Activated CD4-positive, alpha-beta T cell treated with anti-CD3 and anti-CD28 coated beads, Interleukin-2, amount 10 ng/mL, durations not matched to agents 24 days and 14 days (primary cell): ENCODE measurements around the gene GNAS. TPM values are rescaled to one million over a fixed set of nuclear protein-coding genes. Genes with fewer than 3 reads are reported as not detected.
"Not testable (repeated sequence)": the region's sequence is repeated elsewhere in the genome, so short reads cannot be mapped to it uniquely, and the experiment has no call there.

Experiments
- DNase-seq: peaks from one replicate; pipeline ENCODE4 v3.0.0; 2022
- H3K27ac Mint-ChIP-seq: one replicate; pipeline ENCODE4 v1.8.0; 2022; ENCODE audit warnings: mild to moderate bottlenecking, mixed read lengths
- H3K27me3 Mint-ChIP-seq: one replicate; pipeline ENCODE4 v1.8.0; 2022; ENCODE audit warnings: mixed read lengths
- H3K36me3 Mint-ChIP-seq: one replicate; pipeline ENCODE4 v1.8.0; 2022; ENCODE audit warnings: low read depth, mild to moderate bottlenecking, mixed read lengths
- H3K4me1 Mint-ChIP-seq: one replicate; pipeline ENCODE4 v1.8.0; 2021; ENCODE audit warnings: mixed read lengths
- H3K4me3 Mint-ChIP-seq: one replicate; pipeline ENCODE4 v1.8.0; 2022; ENCODE audit warnings: mild to moderate bottlenecking, moderate library complexity, mixed read lengths
- H3K9me3 Mint-ChIP-seq: one replicate; pipeline ENCODE4 v1.8.0; 2021; ENCODE audit warnings: mixed read lengths
- intact Hi-C: fragments of 100-400 bp; cut with micrococcal nuclease; formaldehyde crosslinking; loops from one replicate; pipeline ENCODE4 v1.15.1; 2023
- total RNA-seq: library from RNA; stranded (reverse); gene quantifications from 2 replicates; pipeline ENCODE4 v1.2.3, GENCODE V29; 2022

GNAS gene
- total RNA-seq, 1 donor from 2014 or later: 523 TPM

DNA sequence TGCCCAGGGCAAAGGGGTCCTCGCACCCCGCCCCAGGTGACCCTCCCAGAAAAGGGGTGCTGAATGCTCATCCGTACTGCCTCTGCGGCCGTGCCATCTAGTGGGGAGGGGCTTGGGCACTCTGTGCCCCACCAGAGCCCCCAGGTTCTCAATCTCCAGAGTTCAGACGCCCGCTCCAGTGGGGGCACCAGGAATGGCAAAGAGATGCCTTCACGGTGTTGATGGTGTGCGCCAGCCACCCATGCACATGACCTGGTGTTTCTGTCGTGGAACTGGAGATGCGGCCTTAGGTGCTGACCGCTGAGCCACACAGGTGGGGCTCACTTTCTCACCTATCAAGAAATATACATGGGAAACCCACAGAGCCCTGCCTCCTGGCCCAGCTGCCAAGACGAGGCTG is 32.6 kb upstream of the GNAS start:
- Mint-ChIP-seq H3K36me3 (peaks cover 8% of the 10 kb centered on the region), H3K4me3 (no peak overlapping the region), H3K9me3 (no peaks in the 10 kb centered on the region), H3K27me3 (peaks cover 40% of the 10 kb centered on the region), H3K27ac (no peak overlapping the region), H3K4me1 (peaks cover 15% of the 10 kb centered on the region)
- DNase-seq: no peak
- intact Hi-C loops: loop anchor here (2.0 kb wide), 1 partner anchor 31 kb away; the partner anchor contains the start of gene GNAS-AS1

GRCh38 chr20:58820515-58820914 is 32.0 kb upstream of the GNAS start:
- intact Hi-C loops, H3K36me3 Mint-ChIP-seq, H3K9me3 Mint-ChIP-seq, H3K4me3 Mint-ChIP-seq, DNase-seq, H3K27ac Mint-ChIP-seq: not testable (repeated sequence)
- Mint-ChIP-seq H3K27me3 (peaks cover 35% of the 10 kb centered on the region), H3K4me1 (peaks cover 15% of the 10 kb centered on the region)

DNA sequence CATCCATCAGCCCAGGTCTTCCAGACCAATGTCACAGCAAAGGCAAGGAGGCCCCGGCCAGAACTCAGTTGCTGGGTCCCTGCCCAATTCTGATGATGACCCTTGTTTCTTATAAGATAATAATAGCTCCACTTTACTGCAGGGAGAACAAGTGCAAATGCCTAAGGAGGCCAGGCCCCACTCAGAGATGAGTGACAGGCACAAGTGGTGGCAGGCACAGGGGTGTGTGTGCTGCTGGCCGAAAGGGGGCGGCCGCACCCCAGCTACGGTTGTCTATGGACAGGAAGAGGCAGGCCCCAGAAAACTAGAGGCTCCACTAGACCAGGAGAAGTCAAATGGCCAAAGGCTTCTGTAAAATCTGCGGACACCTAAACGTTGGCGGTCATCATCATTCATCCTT is 30.4 kb upstream of the GNAS start:
- DNase-seq: no peak
- H3K27me3 Mint-ChIP-seq: peaks cover 29% of the 10 kb centered on the region

DNA sequence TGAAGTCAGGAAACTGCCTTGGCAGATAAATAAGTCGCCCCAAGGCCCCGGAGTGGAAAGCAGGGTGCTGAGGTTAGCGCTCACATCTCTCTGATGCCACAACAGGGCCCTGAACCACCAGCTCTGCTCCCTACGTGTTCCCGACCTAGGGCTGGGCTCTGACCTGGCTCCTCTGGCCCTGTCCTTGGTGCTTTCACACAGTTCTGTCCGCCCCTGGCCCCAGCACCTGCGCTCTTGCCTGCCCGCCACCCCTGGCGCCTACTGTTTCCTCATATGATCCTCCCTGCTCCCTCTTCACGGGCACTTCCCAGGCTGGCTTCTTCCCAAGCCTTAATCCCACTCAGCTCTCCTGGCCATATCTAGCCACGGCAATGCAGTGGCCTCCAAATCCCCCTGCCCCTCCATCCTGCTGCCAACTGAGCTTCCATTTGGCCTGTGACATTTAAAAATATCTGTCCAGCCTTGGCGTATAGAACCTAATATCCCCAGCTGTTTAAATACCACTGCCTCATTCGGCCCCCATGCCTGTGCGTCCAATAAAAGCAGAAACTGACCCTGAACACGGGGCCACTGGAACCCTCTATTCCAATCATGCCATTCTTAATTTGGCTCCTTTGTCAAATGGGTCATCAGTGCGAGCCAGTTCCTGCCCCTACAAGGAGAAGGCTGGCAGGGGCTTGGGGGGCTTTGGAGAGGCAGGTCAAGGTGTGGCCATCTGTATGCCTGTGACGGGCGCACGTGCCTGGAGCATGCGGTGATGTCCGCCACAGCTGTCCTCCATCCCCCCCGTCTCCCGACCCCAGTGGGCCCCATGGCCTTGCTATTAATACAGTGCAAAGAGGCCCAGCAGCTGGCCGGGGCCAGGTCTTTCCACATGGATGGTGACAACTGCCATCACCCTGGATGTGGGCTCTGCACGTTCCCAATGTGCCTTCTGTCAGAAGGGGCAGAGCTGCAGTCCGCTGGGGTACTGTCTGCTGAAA is 29.5 kb upstream of the GNAS start:
- Mint-ChIP-seq H3K27me3 (peaks cover 28% of the 10 kb centered on the region), H3K9me3 (no peaks in the 10 kb centered on the region), H3K4me3 (no peak overlapping the region), H3K27ac (no peak overlapping the region), H3K4me1 (peaks cover 15% of the 10 kb centered on the region), H3K36me3 (peaks cover 11% of the 10 kb centered on the region)
- no peak for DNase-seq
- intact Hi-C loops: no loop called here

More for the DNA sequence above, 30.4 kb upstream of the GNAS start:
- Mint-ChIP-seq H3K9me3 (no peaks in the 10 kb centered on the region), H3K27ac (no peak overlapping the region), H3K36me3 (peaks cover 8% of the 10 kb centered on the region), H3K4me3 (no peak overlapping the region), H3K4me1 (peaks cover 15% of the 10 kb centered on the region)
- intact Hi-C loops: no loop called here

GRCh38 chr20:58824843-58825242 is 27.7 kb upstream of the GNAS start:
- DNase-seq: no peak
- H3K4me1 Mint-ChIP-seq: no peaks in the 10 kb centered on the region
- H3K9me3 Mint-ChIP-seq: peaks cover 4% of the 10 kb centered on the region
- peaks cover 28% of the 10 kb centered on the region for H3K27me3 Mint-ChIP-seq
- H3K36me3 Mint-ChIP-seq: peaks cover 6% of the 10 kb centered on the region
- no peak overlapping the region for H3K27ac Mint-ChIP-seq
- intact Hi-C loops: no loop called here
- H3K4me3 Mint-ChIP-seq: no peak overlapping the region

GRCh38 chr20:58825450-58825849 is 27.1 kb upstream of the GNAS start:
- Mint-ChIP-seq H3K36me3 (peaks cover 5% of the 10 kb centered on the region), H3K4me3 (no peak overlapping the region), H3K4me1 (no peaks in the 10 kb centered on the region), H3K9me3 (peaks cover 4% of the 10 kb centered on the region), H3K27me3 (peaks cover 27% of the 10 kb centered on the region), H3K27ac (no peak overlapping the region)
- intact Hi-C loops: no loop called here
- no peak for DNase-seq

DNA sequence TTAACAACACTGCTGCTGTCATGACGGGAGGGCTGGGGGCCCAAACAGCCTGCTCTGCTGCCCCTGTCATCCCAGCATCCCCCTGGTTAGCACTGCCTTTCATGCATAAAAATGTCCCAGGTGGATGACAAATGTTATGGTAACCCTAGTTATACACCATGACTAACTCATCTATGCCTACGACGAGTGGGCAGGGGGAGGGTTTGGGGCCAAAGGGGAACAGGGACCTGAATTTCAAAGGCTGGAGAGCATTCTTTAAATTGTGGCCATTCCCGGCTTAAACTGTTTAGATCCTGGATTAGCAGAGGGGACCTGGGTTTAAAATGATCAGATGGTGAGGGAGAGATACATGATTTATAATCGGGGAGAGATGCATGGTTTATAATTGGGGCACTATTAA is 26.2 kb upstream of the GNAS start:
- Mint-ChIP-seq H3K27ac (no peak overlapping the region), H3K4me3 (no peak overlapping the region), H3K27me3 (peaks cover 23% of the 10 kb centered on the region), H3K9me3 (peaks cover 7% of the 10 kb centered on the region), H3K4me1 (no peaks in the 10 kb centered on the region), H3K36me3 (peaks cover 2% of the 10 kb centered on the region)
- intact Hi-C loops: no loop called here
- no peak for DNase-seq

- Mint-ChIP-seq H3K4me3 (no peak overlapping the region), H3K27me3 (peaks cover 22% of the 10 kb centered on the region), H3K4me1 (no peaks in the 10 kb centered on the region), H3K27ac (no peak overlapping the region), H3K9me3 (peaks cover 7% of the 10 kb centered on the region), H3K36me3 (peaks cover 2% of the 10 kb centered on the region)
- DNase-seq: no peak
- intact Hi-C loops: no loop called here
These were observed 24.4 kb upstream of the GNAS start for GRCh38 chr20:58828136-58828535.

DNA sequence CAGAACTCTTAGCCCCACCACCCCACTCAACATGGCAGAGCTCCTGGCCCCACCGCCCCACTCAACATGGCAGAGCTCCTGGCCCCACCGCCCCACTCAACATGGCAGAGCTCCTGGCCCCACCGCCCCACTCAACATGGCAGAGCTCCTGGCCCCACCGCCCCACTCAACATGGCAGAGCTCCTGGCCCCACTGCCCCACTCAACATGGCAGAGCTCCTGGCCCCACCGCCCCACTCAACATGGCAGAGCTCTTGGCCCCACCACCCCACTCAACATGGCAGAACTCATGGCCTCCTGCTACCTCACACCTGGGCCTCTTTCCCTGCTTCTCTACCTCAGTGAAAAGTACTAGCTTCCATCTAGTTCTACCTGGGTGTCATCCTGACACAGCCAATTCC is 23.7 kb upstream of the GNAS start:
- H3K9me3 Mint-ChIP-seq, H3K4me3 Mint-ChIP-seq, H3K27ac Mint-ChIP-seq, intact Hi-C loops, DNase-seq, H3K4me1 Mint-ChIP-seq, H3K36me3 Mint-ChIP-seq: not testable (repeated sequence)
- peaks cover 24% of the 10 kb centered on the region for H3K27me3 Mint-ChIP-seq

DNA sequence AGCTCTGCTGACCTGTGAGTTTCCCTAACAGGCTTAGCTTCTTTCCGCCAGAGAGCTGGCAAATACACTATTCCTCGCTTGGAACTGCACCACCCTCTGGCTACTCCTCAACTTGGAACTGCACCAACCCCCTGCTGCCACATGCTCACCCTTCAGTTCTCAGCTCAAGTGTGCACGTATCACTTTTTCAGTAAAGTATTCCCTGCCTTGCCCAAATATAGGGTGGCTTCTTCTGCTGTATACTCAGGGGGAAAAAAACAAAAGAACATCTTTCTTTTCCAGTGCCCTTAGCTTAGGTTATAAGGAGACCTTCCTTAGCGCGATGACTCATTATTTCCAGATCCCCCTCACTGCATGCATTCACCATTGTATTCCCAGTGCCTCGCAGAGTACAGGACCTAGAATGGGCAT is 23.0 kb upstream of the GNAS start:
- DNase-seq: no peak
- peaks cover 2% of the 10 kb centered on the region for H3K36me3 Mint-ChIP-seq
- no peak overlapping the region for H3K27ac Mint-ChIP-seq
- intact Hi-C loops: no loop called here
- H3K9me3 Mint-ChIP-seq: peaks cover 7% of the 10 kb centered on the region
- peaks cover 28% of the 10 kb centered on the region for H3K27me3 Mint-ChIP-seq
- no peaks in the 10 kb centered on the region for H3K4me1 Mint-ChIP-seq
- no peak overlapping the region for H3K4me3 Mint-ChIP-seq

- peaks cover 7% of the 10 kb centered on the region for H3K9me3 Mint-ChIP-seq
- no peak for DNase-seq
- intact Hi-C loops: no loop called here
- H3K27me3 Mint-ChIP-seq: peaks cover 33% of the 10 kb centered on the region
- H3K4me3 Mint-ChIP-seq: no peak overlapping the region
- H3K36me3 Mint-ChIP-seq: no peaks in the 10 kb centered on the region
- no peak overlapping the region for H3K27ac Mint-ChIP-seq
- H3K4me1 Mint-ChIP-seq: peaks cover under 1% of the 10 kb centered on the region
These were observed 20.1 kb upstream of the GNAS start for GRCh38 chr20:58832457-58832856.

GRCh38 chr20:58833921-58834320 is 18.6 kb upstream of the GNAS start:
- intact Hi-C loops: no loop called here
- H3K27me3 Mint-ChIP-seq: peaks cover 43% of the 10 kb centered on the region

DNA sequence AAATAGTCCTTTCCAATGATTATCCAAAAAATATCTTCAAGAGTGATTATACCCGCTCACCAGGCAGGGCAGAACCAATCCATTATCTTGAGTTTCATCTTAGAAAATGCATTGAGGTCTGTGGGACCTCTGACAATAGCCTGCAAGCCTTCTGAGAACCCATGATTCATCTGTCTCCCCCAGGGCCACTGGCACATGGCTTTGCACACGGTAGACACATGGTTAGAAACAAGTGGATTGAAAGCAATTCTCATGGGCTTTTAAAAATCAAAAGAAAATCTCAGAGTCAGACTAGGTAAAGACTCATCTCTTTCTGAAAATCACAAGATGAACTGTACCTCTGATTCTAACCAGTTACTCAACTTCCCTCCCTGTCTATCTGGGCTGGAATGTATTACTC is 17.3 kb upstream of the GNAS start:
- no peak for DNase-seq
- intact Hi-C loops: no loop called here
- peaks cover 3% of the 10 kb centered on the region for H3K9me3 Mint-ChIP-seq
- H3K4me1 Mint-ChIP-seq: peaks cover 4% of the 10 kb centered on the region
- H3K27ac Mint-ChIP-seq: no peak overlapping the region
- no peak overlapping the region for H3K4me3 Mint-ChIP-seq
- H3K27me3 Mint-ChIP-seq: peaks cover 44% of the 10 kb centered on the region
- peaks cover 2% of the 10 kb centered on the region for H3K36me3 Mint-ChIP-seq

More at GRCh38 chr20:58833921-58834320, 18.6 kb upstream of the GNAS start:
- Mint-ChIP-seq H3K9me3 (peaks cover 7% of the 10 kb centered on the region), H3K27ac (no peak overlapping the region), H3K4me3 (no peak overlapping the region), H3K4me1 (peaks cover 2% of the 10 kb centered on the region), H3K36me3 (no peaks in the 10 kb centered on the region)
- no peak for DNase-seq

GRCh38 chr20:58836616-58837204 is 15.8 kb upstream of the GNAS start:
- no peak overlapping the region for H3K27ac Mint-ChIP-seq
- no peak for DNase-seq
- peaks cover 4% of the 10 kb centered on the region for H3K36me3 Mint-ChIP-seq
- intact Hi-C loops: no loop called here
- peaks cover 55% of the 10 kb centered on the region for H3K27me3 Mint-ChIP-seq
- no peak overlapping the region for H3K4me3 Mint-ChIP-seq
- peaks cover 4% of the 10 kb centered on the region for H3K4me1 Mint-ChIP-seq
- H3K9me3 Mint-ChIP-seq: no peaks in the 10 kb centered on the region
